ENCODE results near the gene STPG3.

STPG3 gene

GRCh38 chr9:137251490-137252268, 593 bp downstream of the STPG3 start:
- TF ChIP-seq CTCF (conservative IDR thresholded peaks at IDR 0.05; ENCODE audit: low read depth) = no peak
- ChIA-PET POLR2A (ENCODE audit: low non-redundant PET) (interaction anchor here (0.6 to 1.0 kb wide), 2 partner anchors 7 to 22 kb away, joined by 3 to 7 read pairs; no protein-coding TSS in a partner anchor), CTCF (interaction anchor here (0.5 to 0.6 kb wide), 2 partner anchors 43 to 45 kb away, joined by 4 to 11 read pairs; no protein-coding TSS in a partner anchor)
- no peak for DNase-seq (ENCODE audit: low spot score)
- H3K27ac ChIP-seq = peak overlapping the region; percentile 12

- POLR2A ChIA-PET (ENCODE audit: low non-redundant PET) = interaction anchor here (0.6 to 2.5 kb wide), 5 partner anchors 9 to 21 kb away, joined by 3 to 9 read pairs (median 7); partner anchors contain the start of gene TUBB4B
- CTCF ChIA-PET = interaction anchor here (0.5 to 2.3 kb wide), 4 partner anchors 10 to 261 kb away, joined by 4 to 15 read pairs (median 7); partner anchors contain the start of gene PAXX
- no peak for DNase-seq (ENCODE audit: low spot score)
- H3K27ac ChIP-seq = peak overlapping the region; percentile 84
- no peak for TF ChIP-seq CTCF (conservative IDR thresholded peaks at IDR 0.05; ENCODE audit: low read depth)
Observed at GRCh38 chr9:137252555-137253506, 1.7 kb downstream of the STPG3 start.

GRCh38 chr9:137253717-137254623, 2.9 kb downstream of the STPG3 start:
- TF ChIP-seq CTCF (conservative IDR thresholded peaks at IDR 0.05; ENCODE audit: low read depth) = no peak
- ChIA-PET CTCF (interaction anchor here (0.6 to 2.3 kb wide), 6 partner anchors 11 to 141 kb away, joined by 3 to 15 read pairs (median 4); no protein-coding TSS in a partner anchor), POLR2A (ENCODE audit: low non-redundant PET) (interaction anchor here (0.7 to 2.5 kb wide), 7 partner anchors 10 to 65 kb away, joined by 3 to 9 read pairs (median 3); partner anchors contain the start of genes NRARP, TOR4A and TUBB4B)
- H3K27ac ChIP-seq = peak overlapping the region; percentile 84
- DNase-seq (ENCODE audit: low spot score) = no peak

GRCh38 chr9:137254624-137255447, 3.8 kb downstream of the STPG3 start, which contains the start of gene NELFB:
NELFB (plus strand) TSS chr9:137255327.
- DNase-seq (ENCODE audit: low spot score) = peak; percentile 100
- TF ChIP-seq CTCF (conservative IDR thresholded peaks at IDR 0.05; ENCODE audit: low read depth) = no peak
- ChIA-PET POLR2A (ENCODE audit: low non-redundant PET) (interaction anchor here (0.5 to 2.5 kb wide), 8 partner anchors 10 to 66 kb away, joined by 3 to 9 read pairs (median 5); partner anchors contain the start of genes NRARP, TOR4A and TUBB4B), CTCF (interaction anchor here (0.6 to 2.3 kb wide), 5 partner anchors 12 to 226 kb away, joined by 3 to 15 read pairs (median 4); no protein-coding TSS in a partner anchor)
- peak within 1 kb of the TSS; percentile 84 for H3K27ac ChIP-seq
